Activated CD8-positive, alpha-beta T cell treated with anti-CD3 and anti-CD28 coated beads, Interleukin-2, amount 10 ng/mL, durations not matched to agents 7 days and 5 days (primary cell): ENCODE data around the gene YIPF7. TPM values are rescaled to one million over a fixed set of nuclear protein-coding genes. Genes with fewer than 3 reads are reported as not detected.

ENCODE experiments used
- ATAC-seq: fragments of 150-1000 bp; cut with Tn5 transposase; one replicate; pipeline ENCODE4 v1.10.0; 2021; ENCODE audit warnings: moderate library complexity
- CTCF ChIA-PET: fragments of 350-600 bp; sonication (Branson Sonifier 250); formaldehyde crosslinking; loops from one replicate; lab custom pipeline; 2021; ENCODE audit warnings: antibody characterized with exemption; lab: Charles Lee
- POLR2A ChIA-PET: fragments of 350-600 bp; sonication (Branson Sonifier 250); formaldehyde crosslinking; loops from one replicate; lab custom pipeline; 2021; ENCODE audit warnings: antibody characterized with exemption; lab: Charles Lee
- DNase-seq: peaks from one replicate; pipeline ENCODE4 v3.0.0-alpha.2; 2020
- H3K27ac Mint-ChIP-seq: one replicate; pipeline ENCODE4 v1.8.0; 2021; ENCODE audit warnings: mild to moderate bottlenecking, mixed read lengths
- H3K27me3 Mint-ChIP-seq: one replicate; pipeline ENCODE4 v1.8.0; 2021; ENCODE audit warnings: low read depth, mixed read lengths
- H3K36me3 Mint-ChIP-seq: one replicate; pipeline ENCODE4 v1.8.0; 2021; ENCODE audit warnings: low read depth, mixed read lengths
- H3K4me1 Mint-ChIP-seq: one replicate; pipeline ENCODE4 v1.8.0; 2021; ENCODE audit warnings: low read depth, mixed read lengths
- H3K4me3 Mint-ChIP-seq: one replicate; pipeline ENCODE4 v1.8.0; 2021; ENCODE audit warnings: mild to moderate bottlenecking, mixed read lengths
- H3K9me3 Mint-ChIP-seq: one replicate; pipeline ENCODE4 v1.8.0; 2022; ENCODE audit warnings: mixed read lengths; ENCODE audit not compliant: insufficient read depth
- total RNA-seq, 2 experiments: library from RNA; stranded (reverse); gene quantifications; one replicate each; pipeline ENCODE4 v1.2.3, GENCODE V29; 2021

YIPF7 gene
- total RNA-seq, 2 experiments from 2014 or later, result not detected

GRCh38 chr4:44663539-44664263 is 12.3 kb upstream of the YIPF7 start:
- ChIA-PET POLR2A (no interaction called here), CTCF (no interaction called here)
- Mint-ChIP-seq H3K4me3 (no peak overlapping the region), H3K36me3 (no peaks in the 10 kb centered on the region), H3K27ac (no peak overlapping the region), H3K4me1 (no peaks in the 10 kb centered on the region), H3K9me3 (no peaks in the 10 kb centered on the region), H3K27me3 (peaks cover 3% of the 10 kb centered on the region)
- no peak for DNase-seq
- no peak for ATAC-seq

- ChIA-PET POLR2A (no interaction called here), CTCF (no interaction called here)
- H3K9me3 Mint-ChIP-seq, result no peaks in the 10 kb centered on the region
- no peak overlapping the region for H3K27ac Mint-ChIP-seq
- H3K27me3 Mint-ChIP-seq, result peaks cover 3% of the 10 kb centered on the region
- H3K4me1 Mint-ChIP-seq, result no peaks in the 10 kb centered on the region
- ATAC-seq (no peak), DNase-seq (no peak)
- H3K36me3 Mint-ChIP-seq, result no peaks in the 10 kb centered on the region
- H3K4me3 Mint-ChIP-seq, result no peak overlapping the region
Observed at GRCh38 chr4:44662623-44663005, 11.2 kb upstream of the YIPF7 start.

GRCh38 chr4:44661940-44662622 is 10.7 kb upstream of the YIPF7 start:
- Mint-ChIP-seq H3K36me3 (no peaks in the 10 kb centered on the region), H3K4me1 (no peaks in the 10 kb centered on the region), H3K27me3 (peaks cover 3% of the 10 kb centered on the region), H3K9me3 (no peaks in the 10 kb centered on the region), H3K4me3 (no peak overlapping the region), H3K27ac (no peak overlapping the region)
- ATAC-seq, result no peak
- DNase-seq, result no peak
- POLR2A ChIA-PET, result no interaction called here
- CTCF ChIA-PET, result no interaction called here

- Mint-ChIP-seq H3K4me1 (no peaks in the 10 kb centered on the region), H3K27me3 (peaks cover 4% of the 10 kb centered on the region), H3K36me3 (no peaks in the 10 kb centered on the region), H3K27ac (no peak overlapping the region), H3K9me3 (no peaks in the 10 kb centered on the region), H3K4me3 (no peak overlapping the region)
- ChIA-PET CTCF (interaction anchor here (0.8 kb wide), 1 partner anchor 9 kb away, joined by 3 read pairs; the partner anchor contains the start of gene YIPF7), POLR2A (no interaction called here)
- DNase-seq (no peak), ATAC-seq (no peak)
Observed at GRCh38 chr4:44660396-44660795, 9.0 kb upstream of the YIPF7 start.

- Mint-ChIP-seq H3K27ac (no peak overlapping the region), H3K4me1 (no peaks in the 10 kb centered on the region), H3K4me3 (no peak overlapping the region), H3K9me3 (no peaks in the 10 kb centered on the region), H3K27me3 (peaks cover 10% of the 10 kb centered on the region), H3K36me3 (no peaks in the 10 kb centered on the region)
- DNase-seq (no peak), ATAC-seq (no peak)
- CTCF ChIA-PET, result interaction anchor here (1.1 kb wide), 1 partner anchor 8 kb away, joined by 3 read pairs; no protein-coding TSS in a partner anchor
- POLR2A ChIA-PET, result no interaction called here
Observed at GRCh38 chr4:44652002-44652401, 577 bp upstream of the YIPF7 start.

GRCh38 chr4:44646151-44646550 is 5.3 kb downstream of the YIPF7 start:
- Mint-ChIP-seq H3K36me3 (no peaks in the 10 kb centered on the region), H3K9me3 (peaks cover 12% of the 10 kb centered on the region), H3K27ac (no peak overlapping the region), H3K27me3 (no peaks in the 10 kb centered on the region), H3K4me1 (no peaks in the 10 kb centered on the region), H3K4me3 (no peak overlapping the region)
- ChIA-PET CTCF (no interaction called here), POLR2A (no interaction called here)
- ATAC-seq, result no peak
- no peak for DNase-seq

- POLR2A ChIA-PET, result no interaction called here
- ATAC-seq, result no peak
- peaks cover 1% of the 10 kb centered on the region for H3K27me3 Mint-ChIP-seq
Observed at GRCh38 chr4:44638091-44638490, 13.3 kb downstream of the YIPF7 start.

GRCh38 chr4:44632733-44633132 is 18.7 kb downstream of the YIPF7 start:
- no peak for DNase-seq
- Mint-ChIP-seq H3K4me1 (no peaks in the 10 kb centered on the region), H3K27me3 (peaks cover 1% of the 10 kb centered on the region), H3K4me3 (no peak overlapping the region), H3K27ac (no peak overlapping the region), H3K36me3 (no peaks in the 10 kb centered on the region), H3K9me3 (no peaks in the 10 kb centered on the region)
- ATAC-seq, result no peak
- ChIA-PET CTCF (no interaction called here), POLR2A (no interaction called here)

More at GRCh38 chr4:44638091-44638490, 13.3 kb downstream of the YIPF7 start:
- no peaks in the 10 kb centered on the region for H3K36me3 Mint-ChIP-seq
- CTCF ChIA-PET, result no interaction called here
- H3K27ac Mint-ChIP-seq, result no peak overlapping the region
- no peak overlapping the region for H3K4me3 Mint-ChIP-seq
- no peak for DNase-seq
- H3K9me3 Mint-ChIP-seq, result peaks cover 4% of the 10 kb centered on the region
- H3K4me1 Mint-ChIP-seq, result no peaks in the 10 kb centered on the region

- H3K9me3 Mint-ChIP-seq, result no peaks in the 10 kb centered on the region
- no peaks in the 10 kb centered on the region for H3K4me1 Mint-ChIP-seq
- peaks cover 1% of the 10 kb centered on the region for H3K27me3 Mint-ChIP-seq
- ATAC-seq, result no peak
- no peak overlapping the region for H3K4me3 Mint-ChIP-seq
- H3K36me3 Mint-ChIP-seq, result no peaks in the 10 kb centered on the region
- DNase-seq, result no peak
- ChIA-PET POLR2A (no interaction called here), CTCF (no interaction called here)
- no peak overlapping the region for H3K27ac Mint-ChIP-seq
Observed at GRCh38 chr4:44632089-44632488, 19.3 kb downstream of the YIPF7 start.

GRCh38 chr4:44629280-44629866 is 22.1 kb downstream of the YIPF7 start:
- Mint-ChIP-seq H3K36me3 (no peaks in the 10 kb centered on the region), H3K4me1 (no peaks in the 10 kb centered on the region), H3K27ac (no peak overlapping the region), H3K9me3 (no peaks in the 10 kb centered on the region), H3K4me3 (no peak overlapping the region), H3K27me3 (no peaks in the 10 kb centered on the region)
- ChIA-PET POLR2A (no interaction called here), CTCF (interaction anchor here (1.3 kb wide), 1 partner anchor 49 kb away, joined by 3 read pairs; the partner anchor contains the start of gene GUF1)
- peak; percentile 71 for ATAC-seq
- peak; percentile 61 for DNase-seq

GRCh38 chr4:44623676-44624075 is 27.7 kb downstream of the YIPF7 start:
- DNase-seq (no peak), ATAC-seq (no peak)
- POLR2A ChIA-PET, result no interaction called here
- CTCF ChIA-PET, result interaction anchor here (0.8 kb wide), 1 partner anchor 129 kb away, joined by 4 read pairs; no protein-coding TSS in a partner anchor
- no peak overlapping the region for H3K27ac Mint-ChIP-seq
- H3K9me3 Mint-ChIP-seq, result no peaks in the 10 kb centered on the region
- H3K4me1 Mint-ChIP-seq, result no peaks in the 10 kb centered on the region
- no peak overlapping the region for H3K4me3 Mint-ChIP-seq
- H3K36me3 Mint-ChIP-seq, result no peaks in the 10 kb centered on the region
- H3K27me3 Mint-ChIP-seq, result no peaks in the 10 kb centered on the region

GRCh38 chr4:44616621-44617020 is 34.8 kb downstream of the YIPF7 start:
- POLR2A ChIA-PET, result no interaction called here
- no peaks in the 10 kb centered on the region for H3K4me1 Mint-ChIP-seq
- no peaks in the 10 kb centered on the region for H3K27me3 Mint-ChIP-seq
- CTCF ChIA-PET, result no interaction called here
- DNase-seq (no peak), ATAC-seq (no peak)
- no peaks in the 10 kb centered on the region for H3K36me3 Mint-ChIP-seq
- H3K27ac Mint-ChIP-seq, result no peak overlapping the region
- H3K9me3 Mint-ChIP-seq, result no peaks in the 10 kb centered on the region
- H3K4me3 Mint-ChIP-seq, result no peak overlapping the region
